Trophoblast cell (in vitro differentiated cells and primary cell): Measurements from ENCODE around the gene HES4.
"Not testable (repeated sequence)": the region's sequence is repeated elsewhere in the genome, so short reads cannot be mapped to it uniquely, and the experiment has no call there.

Experiments
- DNase-seq, 2 donors: peaks; one replicate each; pipeline ENCODE4 v3.0.0-alpha.2; 2016
- H2AFZ ChIP-seq: 2 replicates; pipeline ENCODE4 v1.6.1; 2013; ENCODE audit warnings: low read length, moderate library complexity, mild to moderate bottlenecking; ENCODE audit not compliant: insufficient read depth, poor library complexity
- H2AK5ac ChIP-seq: 2 replicates; pipeline ENCODE4 v1.6.1; 2013; ENCODE audit warnings: mild to moderate bottlenecking, low read length
- H2BK120ac ChIP-seq: 2 replicates; pipeline ENCODE4 v1.6.1; 2013; ENCODE audit warnings: low read length, mild to moderate bottlenecking, moderate library complexity; ENCODE audit not compliant: insufficient read depth, poor library complexity
- H2BK12ac ChIP-seq: 2 replicates; pipeline ENCODE4 v1.6.1; 2013; ENCODE audit warnings: mild to moderate bottlenecking, low read length, moderate library complexity
- H2BK5ac ChIP-seq: 2 replicates; pipeline ENCODE4 v1.6.1; 2013; ENCODE audit warnings: low read length, low read depth, moderate library complexity, mild to moderate bottlenecking; ENCODE audit not compliant: poor library complexity
- H3K14ac ChIP-seq: 2 replicates; pipeline ENCODE4 v1.6.1; 2013; ENCODE audit warnings: mild to moderate bottlenecking, low read length
- H3K18ac ChIP-seq: 2 replicates; pipeline ENCODE4 v1.6.1; 2013; ENCODE audit warnings: mild to moderate bottlenecking, low read length
- H3K23ac ChIP-seq: 2 replicates; pipeline ENCODE4 v1.6.1; 2013; ENCODE audit warnings: low read length
- H3K27ac ChIP-seq: 2 replicates; pipeline ENCODE4 v1.5.1; 2013; ENCODE audit warnings: low read depth, mild to moderate bottlenecking, inconsistent platforms, low read length, moderate library complexity
- H3K27me3 ChIP-seq: 2 replicates; pipeline ENCODE4 v1.6.1; 2013; ENCODE audit warnings: inconsistent platforms, mild to moderate bottlenecking, low read length, moderate library complexity; ENCODE audit not compliant: insufficient read depth
- H3K36me3 ChIP-seq, 2 experiments: 1 replicate in 1 of 2; 2 replicates in 1 of 2; pipeline ENCODE4 v1.6.1; 2013; ENCODE audit warnings: low read length in 2 of 2, mild to moderate bottlenecking in 2 of 2, moderate library complexity in 1 of 2; ENCODE audit not compliant: insufficient read depth in 2 of 2, control insufficient read depth in 1 of 2
- H3K4ac ChIP-seq: 2 replicates; pipeline ENCODE4 v1.6.1; 2013; ENCODE audit warnings: low read depth, mild to moderate bottlenecking, low read length, moderate library complexity
- H3K4me1 ChIP-seq, 2 experiments: 1 replicate in 1 of 2; 2 replicates in 1 of 2; pipeline ENCODE4 v1.6.1; 2013; ENCODE audit warnings: low read length in 2 of 2, mild to moderate bottlenecking in 2 of 2, moderate library complexity in 1 of 2; ENCODE audit not compliant: insufficient read depth in 2 of 2, control insufficient read depth in 1 of 2
- H3K4me2 ChIP-seq: 2 replicates; pipeline ENCODE4 v1.6.1; 2013; ENCODE audit warnings: inconsistent platforms, mild to moderate bottlenecking, low read length, moderate library complexity
- H3K4me3 ChIP-seq: 2 replicates; pipeline ENCODE4 v1.5.1; 2013; ENCODE audit warnings: mild to moderate bottlenecking, low read depth, low read length, inconsistent platforms
- H3K79me1 ChIP-seq: one replicate; pipeline ENCODE4 v1.6.1; 2013; ENCODE audit warnings: low read length
- H3K79me2 ChIP-seq: 2 replicates; pipeline ENCODE4 v1.6.1; 2013; ENCODE audit warnings: low read length, mild to moderate bottlenecking; ENCODE audit not compliant: control insufficient read depth, insufficient read depth, poor library complexity
- H3K9ac ChIP-seq: 2 replicates; pipeline ENCODE4 v1.6.1; 2013; ENCODE audit warnings: mild to moderate bottlenecking, low read length
- H3K9me3 ChIP-seq: 2 replicates; pipeline ENCODE4 v1.6.1; 2013; ENCODE audit warnings: low read depth, mild to moderate bottlenecking, control low read depth, inconsistent platforms, low read length; ENCODE audit not compliant: insufficient read depth
- H4K12ac ChIP-seq: 2 replicates; pipeline ENCODE4 v1.6.1; 2013; ENCODE audit warnings: low read depth, mild to moderate bottlenecking, low read length, moderate library complexity
- H4K8ac ChIP-seq: 2 replicates; pipeline ENCODE4 v1.6.1; 2013; ENCODE audit warnings: low read depth, mild to moderate bottlenecking, low read length, moderate library complexity
- H4K91ac ChIP-seq: one replicate; pipeline ENCODE4 v1.6.1; 2013; ENCODE audit warnings: low read depth, mild to moderate bottlenecking, low read length, moderate library complexity
- WGBS: extraction: QIAGEN DNeasy Blood & Tissue Kit; methylation state at CpG from one replicate; pipeline ENCODE4 v1.1.7; 2013; ENCODE audit warnings: missing lambda C conversion rate; ENCODE audit not compliant: insufficient read length, insufficient coverage; ENCODE audit errors: extremely low coverage; 5-methylcytosine and 5-hydroxymethylcytosine counted together

Gene HES4

GRCh38 chr1:1033009-1033587, 33.2 kb upstream of the HES4 start:
- peaks cover 23 to 25% of the 10 kb centered on the region in 2 experiments for H3K36me3 ChIP-seq
- H4K12ac ChIP-seq = no peak overlapping the region
- H3K9me3 ChIP-seq = peaks cover 10% of the 10 kb centered on the region
- H3K14ac ChIP-seq = no peak overlapping the region
- H3K4me3 ChIP-seq = peak overlapping the region; percentile 62
- peaks cover 2% of the 10 kb centered on the region for H3K79me2 ChIP-seq
- H3K23ac ChIP-seq = no peak overlapping the region
- H3K9ac ChIP-seq = no peak overlapping the region
- no peak overlapping the region for H3K27ac ChIP-seq
- WGBS = no CpG with 5 or more reads among the region's 73 CpGs
- peak overlapping the region; percentile 19 for H2BK5ac ChIP-seq
- H2BK12ac ChIP-seq = no peak overlapping the region
- H2AFZ ChIP-seq = no peak overlapping the region
- H3K18ac ChIP-seq = peak overlapping the region; percentile 71
- DNase-seq = peak; percentile 70 to 75
- no peak overlapping the region for H3K4ac ChIP-seq
- H3K79me1 ChIP-seq = peaks cover 2% of the 10 kb centered on the region
- peaks cover 6% of the 10 kb centered on the region for H3K27me3 ChIP-seq
- H4K8ac ChIP-seq = peak overlapping the region; percentile 64
- H3K4me2 ChIP-seq = peak overlapping the region; percentile 94
- peaks cover 8 to 11% of the 10 kb centered on the region in 2 experiments for H3K4me1 ChIP-seq
- peak overlapping the region; percentile 63 for H4K91ac ChIP-seq
- H2BK120ac ChIP-seq = no peak overlapping the region
- H2AK5ac ChIP-seq = no peak overlapping the region

- peaks cover 10% of the 10 kb centered on the region for H3K9me3 ChIP-seq
- H3K23ac ChIP-seq = no peak overlapping the region
- H3K18ac ChIP-seq = no peak overlapping the region
- H2AK5ac ChIP-seq = peak overlapping the region; percentile 18
- H2BK5ac ChIP-seq = no peak overlapping the region
- no peak overlapping the region for H3K4ac ChIP-seq
- H4K8ac ChIP-seq = no peak overlapping the region
- no peak overlapping the region for H3K14ac ChIP-seq
- no peak overlapping the region for H2AFZ ChIP-seq
- H3K27me3 ChIP-seq = peaks cover 6% of the 10 kb centered on the region
- no peak overlapping the region for H3K27ac ChIP-seq
- no peak overlapping the region for H4K91ac ChIP-seq
- H3K4me3 ChIP-seq = no peak overlapping the region
- peaks cover 2% of the 10 kb centered on the region for H3K79me2 ChIP-seq
- H3K79me1 ChIP-seq = peaks cover 2% of the 10 kb centered on the region
- peaks cover 8 to 11% of the 10 kb centered on the region in 2 experiments for H3K4me1 ChIP-seq
- peak in 1 of 2 donors; percentile 19 for DNase-seq
- H2BK120ac ChIP-seq = no peak overlapping the region
- no peak overlapping the region for H2BK12ac ChIP-seq
- no CpG with 5 or more reads among the region's 16 CpGs for WGBS
- H3K4me2 ChIP-seq = peak overlapping the region; percentile 94
- peaks cover 26% of the 10 kb centered on the region in 2 experiments for H3K36me3 ChIP-seq
- H4K12ac ChIP-seq = no peak overlapping the region
- no peak overlapping the region for H3K9ac ChIP-seq
Observed at GRCh38 chr1:1032424-1032823, 32.5 kb upstream of the HES4 start.

- Histone ChIP-seq H2BK5ac (no peak overlapping the region), H3K4ac (no peak overlapping the region), H3K27me3 (peaks cover 6% of the 10 kb centered on the region), H2BK120ac (no peak overlapping the region), H3K4me2 (no peak overlapping the region), H2AK5ac (no peak overlapping the region), H3K23ac (no peak overlapping the region), H2AFZ (no peak overlapping the region), H3K79me2 (peaks cover 2% of the 10 kb centered on the region), H3K27ac (no peak overlapping the region), H3K9me3 (peaks cover 10% of the 10 kb centered on the region), H3K9ac (no peak overlapping the region), H3K18ac (no peak overlapping the region), H4K12ac (no peak overlapping the region), H4K91ac (no peak overlapping the region), H3K4me3 (no peak overlapping the region), H3K4me1 (peaks cover 8 to 11% of the 10 kb centered on the region in 2 experiments), H2BK12ac (no peak overlapping the region), H3K14ac (no peak overlapping the region), H4K8ac (no peak overlapping the region), H3K79me1 (peaks cover 2% of the 10 kb centered on the region), H3K36me3 (peaks cover 26 to 27% of the 10 kb centered on the region in 2 experiments)
- WGBS = no CpG with 5 or more reads among the region's 11 CpGs
- no peak for DNase-seq
Observed at GRCh38 chr1:1031659-1032235, 31.9 kb upstream of the HES4 start.

GRCh38 chr1:1030867-1031658, 31.2 kb upstream of the HES4 start:
- not testable (repeated sequence) for H4K12ac ChIP-seq, H3K79me2 ChIP-seq, H3K23ac ChIP-seq, H3K79me1 ChIP-seq, H3K14ac ChIP-seq, DNase-seq, H4K8ac ChIP-seq, H2AFZ ChIP-seq, H2BK12ac ChIP-seq, H3K27ac ChIP-seq, H2AK5ac ChIP-seq, H2BK5ac ChIP-seq, H3K18ac ChIP-seq, H2BK120ac ChIP-seq, H3K9ac ChIP-seq, H4K91ac ChIP-seq, H3K4me2 ChIP-seq, H3K4ac ChIP-seq, H3K27me3 ChIP-seq
- H3K4me3 ChIP-seq = peak overlapping the region; percentile 53
- H3K4me1 ChIP-seq = peaks cover 8 to 11% of the 10 kb centered on the region in 2 experiments
- WGBS = no CpG with 5 or more reads among the region's 7 CpGs
- H3K9me3 ChIP-seq = peaks cover 10% of the 10 kb centered on the region
- H3K36me3 ChIP-seq = peaks cover 27 to 28% of the 10 kb centered on the region in 2 experiments
